Measurements from ENCODE around the gene B3GNT2. TPM values are rescaled to one million over a fixed set of nuclear protein-coding genes. Genes with fewer than 3 reads are reported as not detected.
"Not testable (repeated sequence)": the region's sequence is repeated elsewhere in the genome, so short reads cannot be mapped to it uniquely, and the experiment has no call there.

The B3GNT2 gene
- total and polyA plus RNA-seq, 2 experiments from 2014 or later = 8.9 to 15.9 TPM

DNA sequence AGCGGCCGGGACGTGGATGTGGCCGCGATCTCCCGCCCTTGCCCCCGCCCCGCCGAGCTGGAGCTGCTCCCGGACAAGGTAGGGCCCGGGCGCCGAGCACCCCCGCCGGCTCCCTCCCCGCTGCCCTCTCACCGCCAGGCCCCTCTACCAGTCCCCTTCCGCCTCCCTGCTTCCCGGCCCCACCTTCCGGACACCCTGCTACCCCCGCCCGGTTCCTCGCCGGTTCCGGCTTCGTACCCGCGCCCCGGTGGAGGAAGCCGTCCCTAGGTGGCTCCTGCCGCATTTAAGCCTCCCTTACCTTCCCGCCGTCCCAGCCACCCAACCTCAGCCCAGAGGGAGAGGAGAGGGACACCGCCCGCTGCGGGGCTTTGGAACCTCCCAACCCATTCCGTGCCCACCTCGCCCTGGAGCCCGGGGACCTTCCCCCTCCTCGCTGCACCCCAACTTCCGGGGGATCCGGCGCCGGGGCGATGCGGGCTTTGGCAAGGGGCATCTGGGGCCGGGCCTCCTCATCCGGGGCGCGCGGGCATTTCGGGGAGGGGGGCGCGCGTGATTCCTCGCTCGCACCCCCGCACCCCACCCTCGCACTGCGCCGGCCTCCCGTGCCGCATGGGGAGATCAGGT, 475 bp downstream of the B3GNT2 start:
- no peaks in the 10 kb centered on the region for H3K27me3 ChIP-seq
- H3K4me3 ChIP-seq = peak overlapping the region; percentile 96
- H3K36me3 ChIP-seq = no peaks in the 10 kb centered on the region
- H3K4me1 ChIP-seq (ENCODE audit: low read depth) = peaks cover 5% of the 10 kb centered on the region
- no peaks in the 10 kb centered on the region for H3K9me3 ChIP-seq (ENCODE audit: low read depth)
- no peak for DNase-seq (ENCODE audit: low read depth in 1 of 2, low spot score in 1 of 2)
- peak overlapping the region; percentile 81 for H3K27ac ChIP-seq
- TF ChIP-seq, protein P1, sequence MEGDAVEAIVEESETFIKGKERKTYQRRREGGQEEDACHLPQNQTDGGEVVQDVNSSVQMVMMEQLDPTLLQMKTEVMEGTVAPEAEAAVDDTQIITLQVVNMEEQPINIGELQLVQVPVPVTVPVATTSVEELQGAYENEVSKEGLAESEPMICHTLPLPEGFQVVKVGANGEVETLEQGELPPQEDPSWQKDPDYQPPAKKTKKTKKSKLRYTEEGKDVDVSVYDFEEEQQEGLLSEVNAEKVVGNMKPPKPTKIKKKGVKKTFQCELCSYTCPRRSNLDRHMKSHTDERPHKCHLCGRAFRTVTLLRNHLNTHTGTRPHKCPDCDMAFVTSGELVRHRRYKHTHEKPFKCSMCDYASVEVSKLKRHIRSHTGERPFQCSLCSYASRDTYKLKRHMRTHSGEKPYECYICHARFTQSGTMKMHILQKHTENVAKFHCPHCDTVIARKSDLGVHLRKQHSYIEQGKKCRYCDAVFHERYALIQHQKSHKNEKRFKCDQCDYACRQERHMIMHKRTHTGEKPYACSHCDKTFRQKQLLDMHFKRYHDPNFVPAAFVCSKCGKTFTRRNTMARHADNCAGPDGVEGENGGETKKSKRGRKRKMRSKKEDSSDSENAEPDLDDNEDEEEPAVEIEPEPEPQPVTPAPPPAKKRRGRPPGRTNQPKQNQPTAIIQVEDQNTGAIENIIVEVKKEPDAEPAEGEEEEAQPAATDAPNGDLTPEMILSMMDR (IDR thresholded peaks at IDR 0.05; ENCODE audit: low read depth, low read length) = no peak

DNA sequence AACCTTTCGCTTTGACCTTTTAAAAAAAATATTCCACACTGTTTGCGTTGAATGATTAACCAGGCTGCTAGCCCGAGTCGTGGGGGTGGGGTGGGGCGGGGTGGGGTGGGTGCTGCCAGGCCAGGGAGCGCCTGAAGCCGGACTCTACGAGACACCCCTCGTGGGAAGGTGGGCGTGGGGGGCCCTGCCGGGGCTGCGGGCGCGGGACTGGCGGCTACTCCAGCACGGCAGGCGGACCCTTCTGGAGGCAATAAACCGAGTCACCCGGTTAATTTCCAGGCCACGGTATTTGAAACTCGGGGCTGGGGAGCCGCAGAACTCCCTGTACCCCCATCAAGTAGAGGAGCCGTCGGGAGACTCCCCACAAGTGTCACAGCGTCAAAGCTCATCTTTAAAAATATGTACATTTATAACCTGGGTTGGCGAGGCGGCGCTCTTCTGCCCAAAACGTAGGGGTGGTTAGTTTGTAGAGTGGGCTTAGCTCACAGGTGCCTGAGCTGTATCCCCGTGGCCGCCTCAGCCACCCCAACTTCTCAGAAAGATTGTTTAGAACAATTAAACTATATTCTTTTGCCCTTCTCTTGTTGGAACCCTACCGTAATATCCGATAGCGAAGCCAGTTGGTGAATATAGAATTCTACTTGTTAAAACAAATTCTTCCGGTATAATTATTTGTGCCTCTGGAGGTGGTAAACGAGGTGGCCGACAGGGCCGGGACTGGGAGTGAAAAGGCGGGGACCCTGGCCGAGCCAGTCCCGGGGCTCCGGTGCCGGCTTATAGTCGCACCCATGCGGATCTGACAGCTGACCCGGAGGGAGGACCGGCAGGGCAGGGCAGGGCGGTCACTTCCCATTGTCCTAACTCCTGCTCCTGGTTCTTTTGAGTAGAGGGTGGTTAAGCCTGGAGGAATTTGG, 1.4 kb downstream of the B3GNT2 start:
- Histone ChIP-seq H3K9me3 (ENCODE audit: low read depth) (no peaks in the 10 kb centered on the region), H3K4me1 (ENCODE audit: low read depth) (peaks cover 6% of the 10 kb centered on the region), H3K4me3 (peak overlapping the region; percentile 96), H3K36me3 (no peaks in the 10 kb centered on the region), H3K27me3 (no peaks in the 10 kb centered on the region), H3K27ac (peak overlapping the region; percentile 81)
- TF ChIP-seq, protein P1 (IDR thresholded peaks at IDR 0.05; ENCODE audit: low read depth, low read length) = peak; percentile 20
- DNase-seq (ENCODE audit: low read depth in 1 of 2, low spot score in 1 of 2) = peak in 1 of 2 donors; percentile 49

DNA sequence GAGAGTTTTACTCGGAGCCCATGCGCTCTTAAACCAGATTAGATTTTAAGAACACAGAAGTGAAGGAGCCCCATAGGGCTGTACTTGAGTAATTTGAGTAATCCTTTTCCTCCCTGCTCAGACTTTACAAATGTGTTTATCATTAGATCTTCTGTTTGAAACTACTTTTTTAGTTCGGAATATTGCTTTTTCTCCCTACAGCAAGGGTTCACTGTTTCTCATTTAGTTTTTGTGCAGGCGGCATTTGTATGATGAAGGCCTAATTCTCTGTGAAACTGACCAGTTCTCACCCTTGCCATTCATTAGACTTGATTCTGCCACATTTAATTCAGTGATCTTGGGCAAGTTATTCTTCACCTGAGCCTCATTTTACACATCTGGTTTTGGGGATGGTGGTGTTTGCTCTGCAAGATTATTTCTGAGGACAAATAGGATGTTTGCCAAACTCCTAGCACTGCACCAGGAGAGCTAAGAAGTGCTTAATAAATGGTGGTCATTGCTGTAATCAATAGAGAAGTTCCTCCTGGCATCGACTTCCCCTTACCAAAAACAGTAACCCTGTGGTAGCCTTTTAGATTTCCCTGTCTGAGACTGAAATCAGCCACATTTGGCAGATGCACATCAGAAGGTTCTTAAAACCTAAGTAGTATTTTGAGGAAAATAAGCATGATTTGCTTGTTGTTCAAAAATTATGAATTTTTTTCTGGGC, 2.2 kb downstream of the B3GNT2 start:
- Histone ChIP-seq H3K27ac (no peak overlapping the region), H3K36me3 (no peaks in the 10 kb centered on the region), H3K27me3 (no peaks in the 10 kb centered on the region)

DNA sequence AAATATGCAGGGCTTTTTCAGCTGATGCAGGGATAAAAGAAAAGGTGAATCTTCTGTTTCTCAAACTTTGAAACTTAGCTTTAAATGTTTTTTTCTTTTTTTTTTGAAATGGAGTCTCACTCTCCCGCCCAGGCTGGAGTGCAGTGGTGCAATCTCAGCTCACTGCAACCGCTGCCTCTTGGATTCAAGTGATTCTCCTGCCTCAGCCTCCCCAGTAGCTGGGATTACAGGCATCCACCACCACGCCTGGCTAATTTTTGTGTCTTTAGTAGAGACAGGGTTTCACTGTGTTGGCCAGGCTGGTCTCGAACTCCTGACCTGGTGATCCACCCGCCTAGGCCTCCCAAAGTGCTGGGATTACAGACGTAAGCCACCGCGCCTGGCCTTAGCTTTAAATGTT, 2.9 kb downstream of the B3GNT2 start:
- H3K27me3 ChIP-seq; H3K27ac ChIP-seq; H3K4me3 ChIP-seq; DNase-seq (ENCODE audit: low read depth in 1 of 2, low spot score in 1 of 2); H3K9me3 ChIP-seq (ENCODE audit: low read depth); H3K36me3 ChIP-seq: not testable (repeated sequence)
- peaks cover 12% of the 10 kb centered on the region for H3K4me1 ChIP-seq (ENCODE audit: low read depth)

More for the DNA sequence above, 2.2 kb downstream of the B3GNT2 start:
- Histone ChIP-seq H3K4me3 (peak overlapping the region; percentile 96), H3K4me1 (ENCODE audit: low read depth) (peaks cover 12% of the 10 kb centered on the region), H3K9me3 (ENCODE audit: low read depth) (no peaks in the 10 kb centered on the region)
- DNase-seq (ENCODE audit: low read depth in 1 of 2, low spot score in 1 of 2) = no peak
- TF ChIP-seq, protein P1 (IDR thresholded peaks at IDR 0.05; ENCODE audit: low read depth, low read length) = no peak

DNA sequence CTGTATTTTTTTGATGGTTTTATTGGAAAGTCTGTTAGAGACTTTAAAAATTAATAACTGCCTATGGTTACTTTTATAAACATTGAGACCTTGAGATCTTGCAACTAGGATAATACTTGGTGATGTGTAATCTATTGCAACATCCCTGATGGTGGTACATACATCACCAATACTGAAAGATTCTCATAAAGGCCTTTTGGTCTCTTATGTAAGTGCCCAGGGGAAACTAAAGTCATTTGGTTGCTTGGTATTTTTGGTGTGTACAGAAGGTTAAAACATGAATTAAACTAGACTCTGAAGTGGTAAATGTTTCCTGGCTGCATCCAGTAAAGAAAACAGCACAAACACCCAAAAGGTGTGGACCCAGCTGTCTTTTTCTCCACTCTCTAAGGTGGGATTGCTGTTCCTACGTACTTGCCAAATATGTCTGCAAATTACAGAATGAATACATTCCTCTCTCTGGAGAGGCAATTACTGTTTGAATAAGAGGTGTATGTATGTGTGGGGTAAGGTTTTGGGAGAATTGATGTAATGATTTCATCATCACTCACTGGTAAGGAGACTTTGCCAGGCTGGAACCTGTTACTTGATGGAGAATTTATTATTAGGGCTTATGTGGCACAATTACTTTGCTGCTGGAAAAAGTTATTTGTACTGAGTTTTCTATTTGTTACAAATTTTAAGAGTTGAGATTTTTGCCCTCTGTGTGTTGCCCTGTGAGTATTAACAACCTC, 3.6 kb downstream of the B3GNT2 start:
- H3K9me3 ChIP-seq (ENCODE audit: low read depth) = no peaks in the 10 kb centered on the region
- peaks cover 12% of the 10 kb centered on the region for H3K4me1 ChIP-seq (ENCODE audit: low read depth)
- TF ChIP-seq, protein P1 (IDR thresholded peaks at IDR 0.05; ENCODE audit: low read depth, low read length) = no peak
- H3K27ac ChIP-seq = no peak overlapping the region
- DNase-seq (ENCODE audit: low read depth in 1 of 2, low spot score in 1 of 2) = peak in 1 of 2 donors; percentile 40
- H3K4me3 ChIP-seq = no peak overlapping the region
- no peaks in the 10 kb centered on the region for H3K36me3 ChIP-seq
- H3K27me3 ChIP-seq = no peaks in the 10 kb centered on the region
